SH-SY5Y (cell line): ENCODE measurements around the gene ETV6.

Source experiments
- GATA2 ChIP-seq: IDR thresholded peaks from 2 replicates; pipeline ENCODE4 v1.6.1; 2011; ENCODE audit warnings: mild to moderate bottlenecking, low read depth, low read length
- GATA3 ChIP-seq: IDR thresholded peaks from 2 replicates; pipeline ENCODE4 v1.6.1; 2011; ENCODE audit warnings: low read depth, mild to moderate bottlenecking, low read length, moderate library complexity

DNA sequence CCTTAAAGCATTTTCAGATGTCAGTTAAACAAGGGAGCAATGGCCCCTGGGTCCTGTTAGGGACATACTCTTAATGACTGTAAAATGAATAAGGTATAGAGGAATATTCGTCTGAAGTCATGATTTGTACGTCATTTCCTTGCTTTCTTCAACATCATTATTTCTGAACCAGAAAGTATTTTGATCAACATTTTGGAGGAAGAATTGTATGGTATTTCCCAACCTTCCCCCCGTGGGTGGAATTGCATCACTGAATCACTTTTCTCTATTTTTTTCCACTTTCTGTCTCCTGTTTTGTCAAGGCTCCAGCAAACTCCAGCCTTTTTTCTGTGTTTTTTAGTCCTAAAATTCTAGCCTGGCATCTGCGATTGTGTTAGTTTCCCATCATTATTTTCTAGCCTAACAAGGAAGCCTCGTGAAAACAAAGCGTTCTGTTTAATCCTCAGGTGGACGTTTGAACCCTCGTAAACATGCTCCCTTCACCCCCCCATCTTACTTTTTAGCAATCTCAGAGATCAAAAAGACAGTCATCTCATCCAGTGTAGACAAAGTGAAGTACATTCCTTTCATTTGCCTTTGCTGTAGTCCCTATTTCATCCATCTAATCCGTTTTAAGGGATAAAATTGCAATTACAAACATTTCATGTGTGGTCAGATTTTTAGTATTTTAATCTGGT lies 62.3 kb downstream of the ETV6 start:
- TF ChIP-seq GATA2 (no peak), GATA3 (no peak)
